SW 1271 (cell line): ENCODE measurements around the gene RYR3.

Experiments used
- DNase-seq, 2 experiments: peaks; one replicate each; lab custom pipeline; 2025; lab: John Stamatoyannopoulos, UW

RYR3 gene

DNA sequence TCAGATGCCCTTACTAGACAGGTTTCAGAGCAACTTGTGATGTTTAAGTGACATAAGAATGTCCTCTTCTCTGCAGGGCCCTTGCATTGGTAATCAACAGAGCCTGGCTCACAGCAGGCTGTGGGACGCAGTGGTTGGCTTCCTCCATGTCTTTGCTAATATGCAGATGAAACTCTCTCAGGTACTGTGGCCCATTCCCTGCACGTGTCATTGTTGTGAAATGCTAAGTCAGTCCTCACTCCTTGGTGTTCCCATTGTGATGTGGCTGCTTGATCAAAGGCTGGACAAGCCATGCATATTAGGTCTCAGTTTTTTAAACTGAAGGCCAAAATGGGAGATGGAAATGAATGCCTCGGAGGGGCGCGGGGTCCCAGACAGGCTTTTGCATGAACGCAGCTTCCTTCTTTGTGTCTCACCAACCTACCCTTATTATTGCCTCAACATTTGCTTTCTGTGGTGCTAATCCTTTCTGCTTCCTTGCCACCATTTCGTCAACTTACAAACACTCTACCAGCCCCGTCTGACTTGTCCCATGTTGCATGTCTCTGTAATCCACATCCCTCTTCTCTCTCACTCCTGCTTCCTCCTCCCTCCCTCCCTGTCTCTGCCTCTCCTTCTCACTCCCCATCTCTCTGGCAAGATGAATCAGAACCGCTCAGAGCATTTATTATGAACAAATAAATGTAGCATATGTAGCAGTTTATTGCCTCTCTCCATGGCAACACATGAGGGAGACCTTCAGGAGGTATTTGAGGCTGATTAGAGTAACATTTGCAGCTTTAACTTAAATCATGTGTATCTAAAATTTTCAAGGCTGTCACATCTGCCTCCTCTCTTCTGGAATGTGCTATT lies 524.4 kb downstream of the RYR3 start:
- no peak for DNase-seq

DNA sequence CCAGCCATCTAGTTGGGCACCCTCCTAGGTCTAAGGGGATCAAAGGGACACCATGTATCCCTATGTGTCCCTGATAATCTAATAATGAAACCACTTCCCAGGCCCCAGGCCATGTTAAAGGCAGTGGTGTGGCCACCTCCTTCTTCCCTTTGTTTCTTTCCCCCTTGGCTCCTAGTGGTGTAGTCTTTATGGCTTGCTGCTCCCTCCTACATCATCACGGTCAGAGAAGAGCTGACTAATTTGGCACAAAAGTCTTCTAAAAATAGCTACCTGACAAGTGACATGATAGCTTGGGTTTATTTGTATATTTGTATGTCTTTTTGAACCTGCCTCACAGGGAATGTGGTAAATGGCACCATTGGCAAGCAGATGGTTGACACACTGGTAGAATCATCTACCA lies 526.5 kb downstream of the RYR3 start:
- no peak for DNase-seq

DNA sequence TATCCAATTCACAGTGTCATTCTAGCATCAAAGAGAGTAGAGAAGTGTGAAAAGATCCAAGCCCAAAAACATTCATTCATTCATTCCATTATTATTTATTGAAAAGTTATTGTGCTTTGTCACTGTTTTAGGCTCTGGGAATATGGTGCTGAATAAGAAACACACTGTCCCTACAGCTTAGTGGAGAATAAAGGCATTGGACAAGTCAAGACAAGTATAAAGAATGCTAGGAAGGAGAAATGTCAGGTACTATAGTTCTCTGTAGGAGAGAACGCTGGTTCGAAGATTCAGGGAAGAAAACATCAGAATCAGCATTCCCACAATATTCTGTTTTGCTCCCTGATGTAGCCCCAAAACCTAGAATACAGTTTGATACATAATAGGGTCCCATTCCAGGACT lies 528.8 kb downstream of the RYR3 start:
- no peak for DNase-seq

DNA sequence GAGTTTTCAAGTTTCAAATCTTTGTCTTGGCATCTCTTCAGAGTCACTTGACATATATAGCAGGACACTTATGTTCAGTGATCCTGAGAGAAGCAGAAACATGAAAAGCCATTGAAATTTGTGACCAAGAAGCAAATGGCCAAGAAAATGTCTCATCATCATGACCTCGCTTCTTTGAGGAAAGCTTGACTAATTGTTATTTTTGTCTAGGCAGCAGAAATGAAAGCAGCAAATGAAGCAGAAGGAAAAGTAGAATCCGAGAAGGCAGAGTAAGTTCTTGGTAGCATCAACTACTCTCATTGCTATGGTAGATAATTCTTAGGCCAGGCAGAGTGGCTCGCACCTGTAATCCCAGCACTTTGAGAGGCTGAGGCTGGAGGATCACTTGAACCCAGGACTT lies 529.8 kb downstream of the RYR3 start:
- DNase-seq, result no peak

DNA sequence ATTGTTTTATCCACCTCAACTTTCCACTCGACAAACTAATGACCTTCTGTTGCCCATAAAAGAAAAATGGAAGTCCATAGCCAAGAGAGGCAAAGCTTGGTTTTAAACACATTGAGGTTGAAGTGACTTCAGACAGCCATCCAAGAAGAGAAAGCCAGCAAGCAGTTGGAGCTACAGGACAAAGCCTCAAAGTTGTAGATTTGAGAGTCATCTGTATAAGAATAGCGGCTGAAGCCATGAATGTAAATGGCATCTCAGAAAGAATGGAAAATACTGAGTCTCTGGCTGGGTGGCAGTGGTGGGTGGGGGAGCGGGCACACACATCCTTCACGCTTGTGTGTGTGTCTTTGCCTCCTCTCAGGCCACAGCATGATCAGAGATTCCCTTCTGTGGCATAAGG lies 533.4 kb downstream of the RYR3 start:
- no peak for DNase-seq

DNA sequence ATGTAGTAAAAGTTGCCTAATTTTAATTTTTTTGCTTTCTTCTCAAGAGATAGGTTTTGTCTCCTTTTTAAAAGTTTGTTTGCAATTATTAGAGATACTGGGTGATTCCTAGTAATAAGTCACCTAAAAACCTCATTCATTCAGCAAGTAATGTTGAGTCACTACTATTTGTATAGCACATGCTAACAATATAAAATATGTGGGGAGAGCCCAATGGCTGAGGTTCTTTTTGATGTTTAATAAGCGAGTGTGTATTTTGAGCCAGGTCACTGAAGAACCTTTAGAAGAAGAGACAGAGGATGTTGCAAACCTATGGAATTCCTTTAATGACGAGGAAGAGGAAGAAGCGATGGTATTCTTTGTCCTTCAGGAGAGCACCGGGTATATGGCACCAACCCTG lies 533.8 kb downstream of the RYR3 start:
- no peak for DNase-seq

DNA sequence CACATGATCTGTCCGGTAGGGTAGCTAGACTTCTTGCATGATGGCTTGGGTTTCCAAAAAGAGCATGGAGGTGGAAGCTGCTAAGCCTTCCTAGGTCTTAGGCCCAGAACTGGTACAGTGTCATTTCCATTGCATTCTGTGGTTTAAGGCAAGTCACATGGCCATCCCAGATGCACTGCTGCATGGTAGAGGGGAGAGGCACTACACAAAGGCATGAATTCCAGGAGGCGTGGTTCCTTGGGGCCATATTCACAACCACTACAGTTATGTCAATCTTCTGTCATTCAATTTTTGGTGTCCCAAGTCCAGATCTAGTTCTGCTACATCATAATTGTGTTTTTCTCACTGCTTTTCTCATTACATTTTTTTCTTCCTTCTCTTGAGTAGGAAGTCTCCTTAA lies 535.4 kb downstream of the RYR3 start:
- no peak for DNase-seq

DNA sequence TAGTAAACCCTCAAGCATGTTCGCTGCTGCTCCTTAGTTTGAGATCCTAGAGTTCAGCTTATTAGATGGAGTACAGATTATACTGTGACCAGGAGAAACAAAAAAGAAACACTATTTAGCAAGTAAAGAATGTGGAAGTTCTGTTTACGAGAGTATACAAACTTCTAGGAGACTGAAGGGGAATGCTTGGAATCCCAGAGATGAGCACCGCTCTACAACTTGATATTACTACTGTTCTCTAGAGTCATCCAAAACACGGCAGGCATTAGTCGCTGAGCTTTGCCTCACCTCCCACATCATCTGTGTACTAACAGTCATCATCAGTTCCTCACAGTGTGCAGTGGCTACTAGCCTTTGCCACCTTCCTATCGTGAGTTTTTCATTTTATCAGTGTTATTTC lies 536.1 kb downstream of the RYR3 start:
- DNase-seq, result no peak

DNA sequence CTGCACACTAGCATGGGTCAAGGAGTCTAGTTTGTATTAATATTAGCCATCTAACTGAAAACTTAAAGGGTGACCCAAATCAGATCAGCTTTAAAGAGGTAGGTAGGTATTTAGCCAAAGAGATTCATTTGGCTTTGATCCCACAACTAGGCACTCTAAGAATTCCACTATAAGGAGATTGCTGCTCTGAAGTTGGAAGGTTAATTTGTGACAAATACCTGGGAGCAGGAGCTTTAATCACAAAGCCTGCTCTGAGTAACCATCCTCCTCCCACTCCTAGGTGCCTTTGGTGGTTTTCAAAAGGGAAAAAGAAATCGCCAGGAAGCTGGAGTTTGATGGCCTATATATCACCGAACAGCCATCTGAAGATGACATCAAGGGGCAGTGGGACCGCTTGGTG lies 537.2 kb downstream of the RYR3 start:
- no peak for DNase-seq

DNA sequence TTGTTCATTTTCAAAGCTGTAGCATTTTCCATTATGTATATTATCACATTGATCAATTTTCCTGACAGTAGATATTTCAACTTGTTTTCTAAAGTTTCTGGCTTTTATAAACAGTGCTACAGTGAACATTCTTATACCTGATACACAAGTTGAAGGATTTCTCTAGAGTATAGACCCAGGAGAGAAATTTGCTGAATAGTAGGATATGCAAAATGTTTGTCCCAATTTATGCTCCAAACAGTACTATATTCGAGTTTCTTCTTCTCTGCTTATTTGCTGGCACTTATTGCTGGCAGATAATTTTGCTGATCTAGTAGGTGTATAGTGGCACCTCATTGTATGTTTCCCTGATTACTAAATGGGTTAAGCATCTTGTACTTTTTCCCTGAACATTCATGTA lies 540.3 kb downstream of the RYR3 start:
- DNase-seq, result no peak

DNA sequence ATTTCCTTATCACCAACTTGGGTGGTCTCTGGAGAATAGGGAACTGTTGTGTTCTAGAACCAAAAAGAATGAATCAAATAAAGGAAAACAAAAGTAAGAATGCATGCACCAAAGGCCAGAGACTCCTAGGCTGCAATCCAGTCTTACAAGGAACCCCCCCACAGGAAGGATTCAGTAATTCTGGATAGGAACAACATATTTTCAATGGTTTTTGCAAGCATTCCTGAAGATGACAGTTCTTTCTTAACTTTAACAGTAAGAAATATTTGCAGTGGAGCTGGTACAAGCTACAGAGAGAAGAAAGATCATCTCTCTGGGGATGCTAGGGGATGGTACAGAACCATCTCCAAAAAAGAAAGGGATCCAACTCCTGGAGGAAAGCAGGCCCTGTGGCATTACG lies 541.3 kb downstream of the RYR3 start:
- DNase-seq, result no peak

DNA sequence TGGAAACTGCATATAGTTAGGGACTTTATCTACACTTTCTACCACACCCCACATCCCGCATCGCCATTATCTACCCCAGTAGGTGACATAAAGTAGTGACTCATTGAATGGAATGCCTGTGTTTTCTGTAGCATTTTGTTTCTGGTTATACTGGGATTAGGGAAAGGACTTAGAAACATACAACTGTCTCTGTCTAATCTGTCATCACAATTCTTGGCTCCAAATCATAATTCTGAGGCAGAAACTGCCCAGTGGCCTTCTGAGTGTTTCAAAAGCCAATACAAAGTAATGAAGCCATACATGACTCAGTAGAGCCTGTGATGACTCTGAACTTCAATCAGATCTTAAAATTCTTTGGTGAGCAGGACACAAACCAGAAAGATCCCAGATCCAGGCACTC lies 541.8 kb downstream of the RYR3 start:
- no peak for DNase-seq

DNA sequence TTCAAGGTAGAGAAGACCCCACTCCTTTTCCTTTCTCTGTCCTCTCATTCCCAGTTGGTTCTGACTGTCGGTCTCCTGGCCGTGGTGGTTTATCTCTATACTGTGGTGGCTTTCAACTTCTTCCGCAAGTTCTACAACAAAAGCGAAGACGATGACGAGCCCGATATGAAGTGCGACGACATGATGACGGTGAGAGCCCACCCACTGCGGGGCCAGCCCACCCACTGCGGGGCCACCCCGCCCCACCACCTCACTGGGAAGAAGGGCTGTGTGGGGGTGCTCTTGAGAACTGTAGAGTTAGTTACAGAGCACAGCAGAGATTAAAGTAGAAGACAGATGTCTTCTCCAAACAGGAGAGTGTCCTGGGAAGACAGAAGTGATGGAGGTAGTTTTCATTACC lies 547.0 kb downstream of the RYR3 start:
- no peak for DNase-seq

DNA sequence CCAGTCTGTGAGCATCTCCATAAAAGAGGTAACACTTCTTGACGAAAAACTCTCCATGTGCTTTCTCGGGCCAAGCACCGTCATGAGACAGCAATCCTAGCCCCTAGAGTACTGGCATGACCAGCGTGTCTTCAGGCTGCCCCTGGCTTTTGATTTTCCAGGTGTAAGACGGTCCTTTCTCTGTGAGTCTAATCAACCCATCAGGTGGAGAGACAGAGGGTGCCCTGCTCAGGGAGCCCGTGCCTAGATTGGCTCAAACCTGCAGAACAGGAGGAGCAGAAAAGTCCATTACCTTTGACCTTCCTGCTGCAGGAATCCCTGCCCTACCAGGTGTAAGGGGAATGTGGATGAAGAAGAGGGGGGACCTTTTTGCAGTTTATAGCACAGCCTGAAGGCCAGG lies 548.1 kb downstream of the RYR3 start:
- no peak for DNase-seq

DNA sequence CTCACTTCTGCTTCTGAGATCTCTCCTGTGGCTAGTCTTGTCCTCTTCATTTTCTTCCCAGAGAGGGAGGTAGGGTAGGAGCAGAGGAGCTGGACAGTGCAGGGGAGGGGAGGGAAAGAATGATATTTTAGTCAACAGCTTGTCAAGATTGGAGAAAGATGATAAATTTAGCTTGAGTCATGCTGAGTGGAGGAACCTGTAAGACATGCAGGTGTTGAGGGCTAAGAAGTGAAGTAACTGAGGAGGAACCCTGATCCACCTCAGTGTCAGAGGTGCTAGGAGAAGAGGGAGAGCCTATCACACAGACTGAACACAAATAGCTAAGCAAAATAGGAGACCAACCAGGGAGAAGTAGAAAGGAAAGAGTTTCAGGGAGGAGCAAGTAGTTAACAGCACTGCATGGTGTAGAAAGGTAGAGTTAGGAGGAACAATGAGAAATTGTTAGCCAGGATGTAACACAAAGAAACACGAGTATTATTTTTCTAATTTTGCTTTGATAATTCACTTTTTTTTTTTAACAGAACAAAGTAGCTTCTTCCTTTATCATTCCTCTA lies 549.3 kb downstream of the RYR3 start:
- DNase-seq, result no peak

DNA sequence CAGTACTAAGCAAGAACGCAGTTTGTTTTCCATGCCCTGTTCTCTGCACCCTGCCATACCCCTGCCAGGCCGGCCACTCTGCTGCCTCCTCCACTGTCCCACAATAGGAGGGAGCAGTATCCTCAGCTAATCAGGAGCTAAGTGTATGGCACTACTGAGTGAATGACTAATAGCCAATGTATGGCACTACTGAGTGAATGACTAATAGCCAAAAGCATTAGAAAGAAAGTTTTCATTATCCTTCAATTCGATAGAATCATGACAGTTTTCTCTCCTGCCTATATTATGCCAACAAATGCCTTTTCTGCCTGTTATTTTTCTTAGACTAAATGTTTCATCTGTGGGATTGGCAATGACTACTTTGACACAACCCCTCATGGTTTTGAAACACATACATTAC lies 550.0 kb downstream of the RYR3 start:
- peak in 1 of 2 experiments; percentile 2 for DNase-seq

DNA sequence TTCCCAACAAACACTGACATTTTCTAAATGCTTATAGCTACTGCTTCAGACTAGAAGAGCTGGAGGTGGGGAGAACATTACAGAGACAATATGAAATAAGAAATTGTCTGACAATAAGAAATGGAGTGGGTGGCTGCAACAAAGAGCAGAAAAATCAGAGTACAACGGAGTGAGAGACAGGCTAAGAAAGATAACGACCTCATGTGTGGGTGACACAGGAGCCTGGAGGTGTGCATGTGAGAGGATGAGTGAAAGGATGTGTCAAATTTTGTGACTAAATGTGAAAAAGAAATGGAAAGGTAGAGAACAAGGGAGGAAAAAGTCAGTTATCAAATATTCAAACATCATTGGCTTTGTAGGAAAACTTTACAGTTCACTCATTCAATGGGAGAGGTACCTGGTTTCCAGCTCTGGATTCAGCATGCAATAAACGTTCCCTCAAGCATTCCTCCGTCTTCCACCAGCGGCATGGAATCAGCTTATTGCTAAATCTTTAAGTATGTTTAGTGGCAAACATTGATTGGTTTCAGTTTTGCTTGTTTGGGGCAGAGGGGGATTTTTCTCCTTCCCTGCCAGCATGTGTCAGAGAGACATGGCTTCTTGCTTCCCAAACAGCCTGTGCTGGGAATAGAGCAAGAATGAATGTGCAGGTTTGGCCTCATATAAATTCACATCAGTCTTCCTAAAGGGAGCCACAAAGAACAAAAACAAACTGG lies 553.8 kb downstream of the RYR3 start:
- DNase-seq, result no peak

DNA sequence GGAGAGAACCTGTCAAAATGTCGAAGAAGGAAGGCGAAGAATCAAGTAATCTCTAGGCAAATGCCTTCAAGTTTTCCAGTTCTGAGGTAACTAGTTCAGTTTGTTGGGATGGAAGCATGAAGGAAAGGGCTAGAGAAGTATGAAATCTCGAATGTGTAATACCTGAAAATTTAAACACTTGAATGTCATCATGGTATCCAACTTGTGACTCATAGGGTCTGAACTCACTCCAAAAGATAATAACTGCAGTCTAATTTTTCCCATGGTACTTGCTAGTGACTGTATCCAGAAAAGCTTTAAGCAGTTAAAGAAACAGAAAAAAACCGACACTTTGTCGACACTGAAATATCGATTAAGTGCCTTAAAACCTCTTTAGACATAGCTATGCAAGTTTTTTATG lies 554.6 kb downstream of the RYR3 start:
- DNase-seq, result no peak

DNA sequence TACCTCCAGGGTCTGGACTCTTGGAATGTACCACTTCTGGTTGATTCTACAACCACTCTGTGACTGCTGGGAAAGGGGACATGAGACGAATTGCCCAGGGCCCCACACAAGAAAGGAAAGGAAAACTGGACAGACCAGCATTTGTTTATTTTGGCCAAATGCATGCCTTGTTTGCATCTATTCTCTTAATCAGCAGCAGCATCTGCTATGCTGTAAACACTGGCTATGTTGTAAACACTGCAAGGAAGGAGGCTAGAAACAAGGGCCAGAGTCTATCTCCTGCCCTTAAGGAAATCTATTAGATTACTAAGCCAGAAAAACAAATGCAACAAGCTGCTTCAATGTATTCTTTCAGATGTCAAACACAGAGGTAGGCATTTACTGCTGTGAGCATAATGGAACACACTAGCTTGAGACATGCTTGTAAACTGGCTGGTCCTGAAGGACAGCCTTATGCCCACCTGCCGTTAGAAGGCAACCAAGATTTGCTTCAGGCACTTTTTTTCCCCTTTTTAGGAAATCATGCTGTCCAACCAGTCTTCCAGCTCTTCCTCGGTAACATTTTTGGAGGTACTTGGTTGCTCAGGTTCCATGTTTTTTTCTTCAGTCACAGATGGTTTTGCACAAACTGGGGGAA lies 555.5 kb downstream of the RYR3 start:
- DNase-seq, result no peak

DNA sequence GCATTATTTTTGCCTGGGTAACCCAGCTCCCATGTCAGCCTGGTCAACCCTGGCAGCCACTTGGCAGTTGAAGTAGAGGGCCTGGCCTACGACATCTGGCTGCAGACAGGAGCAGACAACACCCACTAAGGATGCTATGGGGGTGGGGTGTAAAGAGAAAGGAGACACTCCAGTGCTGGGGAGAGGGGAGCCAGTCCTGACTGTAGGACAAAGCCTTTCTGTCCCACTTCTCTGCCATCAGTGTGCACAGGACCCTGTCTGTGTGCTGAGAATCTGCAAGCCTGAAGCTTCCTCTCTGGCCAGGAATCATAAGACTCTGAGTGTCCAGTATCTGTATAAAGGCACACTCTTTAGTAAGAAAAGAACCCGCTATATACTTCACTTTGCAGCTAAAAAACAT lies 561.2 kb downstream of the RYR3 start:
- DNase-seq, result no peak

DNA sequence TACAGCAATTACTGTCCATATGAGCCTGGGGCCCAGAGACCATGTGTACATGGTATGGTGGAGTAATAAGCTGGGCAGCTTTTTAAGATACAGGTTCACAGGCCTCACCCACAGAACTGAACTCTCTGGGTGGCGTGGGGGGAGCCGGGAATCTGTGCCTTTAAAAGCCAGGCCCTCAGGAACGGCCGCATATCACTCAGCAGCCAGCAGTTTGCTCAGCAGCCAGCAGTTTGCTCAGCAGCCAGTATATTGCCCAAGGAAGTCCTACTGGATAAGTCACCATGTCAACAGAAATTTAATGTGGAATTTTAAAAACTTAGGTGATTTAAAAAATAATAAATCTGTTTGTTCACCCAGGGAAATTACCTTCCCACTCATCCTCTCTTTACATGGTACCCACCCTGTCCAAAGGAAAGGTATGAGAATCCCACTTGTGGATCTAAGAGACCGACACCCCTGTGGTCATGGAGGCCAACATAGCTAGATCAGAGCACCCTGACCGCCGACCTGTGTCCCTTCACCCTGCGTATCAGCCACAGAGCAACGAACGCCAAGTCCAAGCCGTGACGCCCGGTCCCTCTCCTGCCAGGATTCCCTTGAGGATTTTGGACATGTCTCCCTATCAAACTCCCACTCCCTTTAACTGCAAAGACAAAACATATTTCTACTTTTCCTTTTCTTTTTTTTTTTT lies 561.8 kb downstream of the RYR3 start:
- no peak for DNase-seq

DNA sequence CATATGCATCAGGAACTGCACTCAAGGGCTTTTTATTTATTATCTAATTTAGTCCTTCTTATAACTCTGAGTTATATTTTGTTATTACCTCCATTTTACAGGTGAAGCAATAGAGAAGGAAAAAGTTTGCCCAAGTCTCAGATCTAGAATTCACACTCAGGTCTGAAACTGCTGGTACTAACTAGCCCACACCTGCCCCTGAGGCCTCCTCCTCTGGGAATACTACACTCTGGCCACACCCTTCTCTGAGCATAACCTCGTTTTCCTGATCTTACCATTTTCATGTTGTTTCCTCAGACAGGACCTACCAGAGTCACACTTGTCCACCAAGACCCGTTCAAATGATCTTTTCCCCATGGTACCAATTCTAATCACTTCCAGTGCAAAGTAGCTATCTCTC lies 563.4 kb downstream of the RYR3 start:
- no peak for DNase-seq
